Upper lobe of right lung (tissue), 1 donor: Measurements from ENCODE around the gene SLC39A5. TPM values are rescaled to one million over a fixed set of nuclear protein-coding genes. Genes with fewer than 3 reads are reported as not detected.

ENCODE experiments used
- ATAC-seq: fragments of 200-7000 bp; cut with Tn5 transposase; one replicate; pipeline ENCODE4 v1.9.1; 2020; ENCODE audit warnings: mild to moderate bottlenecking, moderate library complexity
- DNase-seq: peaks from one replicate; pipeline ENCODE4 v3.0.0-alpha.2; 2020
- H3K27ac ChIP-seq: fragments of 200-600 bp; one replicate; pipeline ENCODE4 v1.8.0; 2022
- H3K27me3 ChIP-seq: fragments of 200-600 bp; one replicate; pipeline ENCODE4 v1.8.0; 2022; ENCODE audit warnings: mild to moderate bottlenecking
- H3K36me3 ChIP-seq: fragments of 200-600 bp; one replicate; pipeline ENCODE4 v1.8.0; 2022
- H3K4me1 ChIP-seq: fragments of 200-600 bp; one replicate; pipeline ENCODE4 v1.8.0; 2022
- H3K4me3 ChIP-seq: fragments of 200-600 bp; one replicate; pipeline ENCODE4 v1.8.0; 2022; ENCODE audit warnings: mild to moderate bottlenecking
- H3K9me3 ChIP-seq: fragments of 200-600 bp; one replicate; pipeline ENCODE4 v1.8.0; 2022
- CTCF ChIP-seq: fragments of 200-600 bp; IDR thresholded peaks from one replicate; pipeline ENCODE4 v1.8.0; 2022; ENCODE audit warnings: antibody characterized with exemption
- intact Hi-C: fragments of 100-400 bp; cut with DNase I; formaldehyde crosslinking; loops from one replicate; pipeline ENCODE4 v1.11.0; 2022
- total RNA-seq: library from RNA; stranded (reverse); fragmentation: NEBNext Ultra II Directional; extraction: Animal tissue kit (Norgen Biotek cat#: 25700); gene quantifications from one replicate; pipeline ENCODE4 v1.2.1, GENCODE V29; 2021
- donor health status: DM: no; HTN: yes; CAD: no; lungs with severe emphysema.

SLC39A5 gene
- total RNA-seq, 1 donor from 2014 or later: 0.87 TPM

DNA sequence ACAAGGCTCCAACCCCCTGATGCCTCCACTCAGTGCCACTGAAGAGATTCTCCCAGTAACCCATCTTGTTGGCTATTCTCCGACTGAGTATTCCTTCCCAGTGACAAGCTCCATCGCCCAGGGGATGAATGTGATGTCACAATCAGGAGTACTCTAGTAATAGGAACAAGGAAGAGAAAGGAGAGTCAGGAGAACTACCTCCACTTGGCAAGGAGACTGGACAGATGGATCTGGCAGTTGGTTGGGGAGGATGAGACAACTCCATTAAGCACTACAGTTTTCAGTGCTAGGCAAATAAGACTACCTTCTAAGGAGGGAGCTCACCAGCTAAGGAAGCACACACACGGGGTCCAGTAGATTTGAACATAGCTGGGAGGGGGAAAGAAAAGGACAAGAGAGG, 13.4 kb upstream of the SLC39A5 start:
- no peaks in the 10 kb centered on the region for H3K9me3 ChIP-seq
- H3K27me3 ChIP-seq: no peaks in the 10 kb centered on the region
- ATAC-seq: no peak
- peaks cover 61% of the 10 kb centered on the region for H3K36me3 ChIP-seq
- no peak for DNase-seq
- no peak overlapping the region for H3K27ac ChIP-seq
- intact Hi-C loops: no loop called here
- TF ChIP-seq CTCF: no peak
- no peak overlapping the region for H3K4me3 ChIP-seq
- H3K4me1 ChIP-seq: peaks cover 19% of the 10 kb centered on the region

DNA sequence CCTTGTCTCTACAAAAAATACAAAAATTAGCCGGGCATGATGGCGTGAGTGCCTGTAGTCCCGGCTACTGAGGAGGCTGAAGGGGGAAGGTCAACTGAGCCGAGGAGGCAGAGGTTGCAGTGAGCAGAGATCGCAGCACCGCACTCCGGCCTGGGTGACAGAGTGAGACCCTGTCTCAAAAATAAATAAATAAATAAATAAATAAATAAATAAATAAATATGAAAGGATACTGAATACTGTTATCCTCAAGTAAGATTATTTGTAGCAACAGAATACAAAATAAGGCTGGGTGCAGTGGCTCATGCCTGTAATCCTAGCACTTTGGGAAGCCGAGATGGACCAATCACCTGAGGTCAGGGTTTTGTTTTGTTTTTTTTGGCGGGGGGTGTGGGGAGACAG, 10.0 kb upstream of the SLC39A5 start:
- no peak for TF ChIP-seq CTCF
- DNase-seq (no peak), ATAC-seq (no peak)
- no peaks in the 10 kb centered on the region for H3K9me3 ChIP-seq
- peak overlapping the region; percentile 96 for H3K27ac ChIP-seq
- H3K4me3 ChIP-seq: no peak overlapping the region
- intact Hi-C loops: no loop called here
- H3K27me3 ChIP-seq: no peaks in the 10 kb centered on the region
- H3K4me1 ChIP-seq: peaks cover 36% of the 10 kb centered on the region
- peaks cover 28% of the 10 kb centered on the region for H3K36me3 ChIP-seq

DNA sequence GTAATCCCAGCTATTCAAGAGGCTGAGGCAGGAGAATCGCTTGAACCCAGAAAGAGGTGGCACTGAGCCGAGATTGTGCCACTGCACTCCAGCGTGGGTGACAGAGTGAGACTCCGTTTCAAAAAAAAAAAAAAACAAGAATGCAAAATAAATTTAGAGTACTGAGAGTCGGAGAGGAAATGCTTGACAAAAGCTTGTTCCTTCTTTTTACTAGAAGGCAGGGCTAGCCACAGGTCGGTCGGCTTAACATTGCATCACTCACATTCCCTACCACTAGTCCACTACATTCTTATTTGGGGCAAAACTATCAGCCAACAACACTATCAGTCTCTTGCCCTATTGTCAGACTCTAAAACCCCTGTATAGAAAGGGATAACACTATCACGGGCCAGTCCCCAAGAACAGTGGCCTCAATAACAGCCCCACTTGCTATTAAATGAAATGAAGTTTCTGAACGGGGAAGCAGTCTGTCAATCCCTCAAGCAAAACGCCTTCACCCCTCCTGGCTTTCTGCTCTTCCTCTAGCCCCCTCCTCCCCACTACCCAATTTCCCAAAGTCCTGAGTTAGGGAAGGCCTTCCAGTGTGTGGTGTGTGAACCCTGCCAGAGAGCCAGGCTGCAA, 9.1 kb upstream of the SLC39A5 start:
- Histone ChIP-seq H3K36me3 (peaks cover 19% of the 10 kb centered on the region), H3K4me1 (peaks cover 39% of the 10 kb centered on the region), H3K4me3 (peak overlapping the region; percentile 75), H3K9me3 (no peaks in the 10 kb centered on the region), H3K27me3 (no peaks in the 10 kb centered on the region), H3K27ac (peak overlapping the region; percentile 96)
- no peak for TF ChIP-seq CTCF
- DNase-seq: peak; percentile 71
- intact Hi-C loops: no loop called here
- peak; percentile 11 for ATAC-seq

- H3K4me3 ChIP-seq: peak overlapping the region; percentile 75
- DNase-seq (peak; percentile 79), ATAC-seq (peak; percentile 34)
- H3K4me1 ChIP-seq: peaks cover 39% of the 10 kb centered on the region
- no peak for TF ChIP-seq CTCF
- peak overlapping the region; percentile 96 for H3K27ac ChIP-seq
- intact Hi-C loops: no loop called here
- H3K27me3 ChIP-seq: no peaks in the 10 kb centered on the region
- H3K9me3 ChIP-seq: no peaks in the 10 kb centered on the region
- peaks cover 14% of the 10 kb centered on the region for H3K36me3 ChIP-seq
Observed at GRCh38 chr12:56221232-56221756, 8.6 kb upstream of the SLC39A5 start.

DNA sequence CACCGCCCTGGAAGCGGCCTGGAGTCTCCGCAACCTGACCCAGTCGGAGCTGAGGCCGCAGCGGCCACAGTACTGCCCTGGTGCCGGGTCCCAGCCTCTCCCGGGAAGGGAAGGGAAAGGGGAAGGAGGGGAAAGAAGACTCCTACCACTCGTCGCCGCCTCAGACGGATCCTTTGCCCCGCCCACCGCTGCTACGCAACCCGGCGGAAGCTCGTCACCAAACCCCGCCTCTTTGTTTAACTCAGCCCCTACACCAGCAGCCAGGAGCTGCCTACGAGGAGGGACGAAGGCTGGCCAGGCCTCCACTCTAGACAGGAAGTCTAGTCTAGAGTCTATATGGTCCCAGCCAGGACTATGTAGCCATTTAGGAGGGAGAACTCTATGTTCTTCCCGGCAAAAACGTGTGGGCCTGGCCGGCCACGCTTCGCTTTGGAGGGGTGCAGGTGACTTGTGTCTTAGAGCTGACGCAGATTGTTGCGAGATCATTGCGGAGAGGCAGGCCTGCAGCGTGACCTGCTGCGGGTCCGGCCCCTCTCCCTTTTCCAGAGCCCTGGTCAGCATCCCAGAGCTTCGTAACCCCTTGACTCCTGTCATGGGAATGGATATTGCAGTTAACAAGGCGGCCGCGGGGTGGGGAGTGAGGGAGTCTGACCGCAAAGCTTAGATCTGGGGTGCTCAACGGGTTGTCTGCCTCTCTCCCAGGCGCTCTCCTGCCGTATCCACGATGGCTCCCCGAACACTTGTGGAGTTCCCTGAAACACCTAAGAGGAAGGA, 7.9 kb upstream of the SLC39A5 start, which contains the start of gene RNF41:
TSS of gene RNF41 (minus strand) at position 166 of the 774 bp plus-strand sequence. CDS start 7,875 bp downstream, outside the sequence.
- peaks cover 39% of the 10 kb centered on the region for H3K4me1 ChIP-seq

More for the DNA sequence above, 7.9 kb upstream of the SLC39A5 start, which contains the start of gene RNF41:
- no peak for TF ChIP-seq CTCF
- intact Hi-C loops: no loop called here
- peak within 1 kb of the TSS; percentile 96 for H3K27ac ChIP-seq
- peak; percentile 91 for ATAC-seq
- DNase-seq: peak; percentile 98
- H3K9me3 ChIP-seq: no peaks in the 10 kb centered on the region
- H3K4me3 ChIP-seq: peak within 1 kb of the TSS; percentile 75
- H3K36me3 ChIP-seq: peaks cover 8% of the 10 kb centered on the region
- H3K27me3 ChIP-seq: no peaks in the 10 kb centered on the region
